Stomach smooth muscle (tissue), 2 donors: Measurements from ENCODE around the gene LNPEP.
A peak's percentile ranks its signal among the peaks of the same experiment; 100 is the strongest.
"Not testable (repeated sequence)": the region's sequence is repeated elsewhere in the genome, so short reads cannot be mapped to it uniquely, and the experiment has no call there.

Experiments
- H3K27ac ChIP-seq: one replicate; pipeline ENCODE4 v1.7.0; 2013; ENCODE audit warnings: mild to moderate bottlenecking, low read length, inconsistent platforms
- H3K27me3 ChIP-seq, 2 donors: one replicate each; pipeline ENCODE4 v1.7.0; 2013; ENCODE audit warnings: low read length in 2 of 2; ENCODE audit not compliant: insufficient read depth in 2 of 2, control insufficient read depth in 1 of 2
- H3K36me3 ChIP-seq, 2 donors: one replicate each; pipeline ENCODE4 v1.7.0; 2013; ENCODE audit warnings: low read length in 2 of 2; ENCODE audit not compliant: control insufficient read depth in 2 of 2, insufficient read depth in 2 of 2
- H3K4me1 ChIP-seq: one replicate; pipeline ENCODE4 v1.7.0; 2013; ENCODE audit warnings: low read length; ENCODE audit not compliant: control insufficient read depth, insufficient read depth
- H3K4me3 ChIP-seq, 2 donors: one replicate each; pipeline ENCODE4 v1.7.0; 2013; ENCODE audit warnings: low read length in 2 of 2
- H3K9ac ChIP-seq, 2 donors: one replicate each; pipeline ENCODE4 v1.7.0; 2013; ENCODE audit warnings: low read length in 2 of 2, mild to moderate bottlenecking in 1 of 2
- H3K9me3 ChIP-seq, 2 donors: one replicate each; pipeline ENCODE4 v1.7.0; 2013; ENCODE audit warnings: low read length in 2 of 2; ENCODE audit not compliant: control insufficient read depth in 2 of 2
- donor health status: healthy.
- donor health status: Pancreatic carcinoma.

The LNPEP gene

DNA sequence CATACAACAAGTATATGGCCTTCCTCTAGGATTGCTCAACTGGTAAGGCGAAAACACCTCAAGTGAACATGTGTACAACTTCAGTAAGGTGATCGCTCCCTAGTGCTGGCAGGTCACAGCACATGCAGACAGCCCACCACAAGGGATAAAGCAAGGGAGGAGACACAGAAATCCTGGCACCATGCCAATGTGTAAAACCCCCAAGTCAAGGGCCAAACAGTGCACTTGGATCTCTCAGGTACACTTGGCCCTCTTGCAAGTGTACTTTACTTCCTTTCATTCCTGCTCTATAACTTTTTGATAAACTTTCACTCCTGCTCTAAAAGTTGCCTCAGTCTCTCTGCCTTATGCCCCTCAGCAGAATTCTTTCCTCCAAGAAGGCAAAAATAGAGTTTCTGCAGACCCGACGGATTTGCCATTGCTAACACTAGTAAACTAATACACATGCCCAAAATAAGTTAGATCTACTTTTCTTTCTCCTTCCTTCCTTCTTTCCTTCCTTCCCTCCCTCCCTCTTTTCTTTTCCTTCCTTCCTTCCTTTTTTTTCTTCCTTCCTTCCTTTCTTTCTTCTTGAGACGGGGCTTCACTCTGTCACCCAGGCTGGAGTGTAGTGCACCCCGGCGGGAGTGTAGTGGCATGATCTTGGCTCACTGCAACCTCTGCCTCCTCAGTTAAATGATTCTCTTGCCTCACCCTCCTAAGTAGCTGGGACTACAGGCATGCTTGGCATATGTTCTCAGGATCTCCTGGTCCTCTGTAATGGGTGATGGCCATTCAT is 6.8 kb upstream of the LNPEP start:
- no peaks in the 10 kb centered on the region for H3K9me3 ChIP-seq
- H3K9ac ChIP-seq, result no peak overlapping the region
- no peaks in the 10 kb centered on the region for H3K27me3 ChIP-seq
- no peak overlapping the region for H3K4me3 ChIP-seq
- H3K4me1 ChIP-seq, result peaks cover 14% of the 10 kb centered on the region
- no peaks in the 10 kb centered on the region for H3K36me3 ChIP-seq
- no peak overlapping the region for H3K27ac ChIP-seq

DNA sequence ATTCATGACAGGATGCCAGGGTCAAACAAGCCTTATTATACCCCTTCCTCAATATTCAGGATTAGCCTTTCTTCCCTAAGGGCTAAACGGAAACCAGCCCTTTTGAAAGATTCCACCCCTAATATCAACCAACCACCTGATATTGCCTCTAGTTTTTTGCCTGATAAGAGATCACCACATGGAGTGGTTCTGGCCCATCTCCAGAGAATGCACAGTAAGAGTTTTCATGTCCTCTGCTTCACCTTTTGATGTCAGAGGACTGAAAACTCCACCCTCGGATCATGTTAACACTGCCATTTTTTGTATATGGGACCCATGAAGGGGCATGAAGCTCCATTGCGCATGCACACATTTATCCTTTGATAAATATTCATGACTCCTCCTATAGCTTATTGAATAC is 5.8 kb upstream of the LNPEP start:
- Histone ChIP-seq H3K4me1 (peaks cover 8% of the 10 kb centered on the region), H3K27ac (no peak overlapping the region), H3K4me3 (no peak overlapping the region), H3K9me3 (no peaks in the 10 kb centered on the region), H3K9ac (no peak overlapping the region), H3K27me3 (no peaks in the 10 kb centered on the region), H3K36me3 (no peaks in the 10 kb centered on the region)

DNA sequence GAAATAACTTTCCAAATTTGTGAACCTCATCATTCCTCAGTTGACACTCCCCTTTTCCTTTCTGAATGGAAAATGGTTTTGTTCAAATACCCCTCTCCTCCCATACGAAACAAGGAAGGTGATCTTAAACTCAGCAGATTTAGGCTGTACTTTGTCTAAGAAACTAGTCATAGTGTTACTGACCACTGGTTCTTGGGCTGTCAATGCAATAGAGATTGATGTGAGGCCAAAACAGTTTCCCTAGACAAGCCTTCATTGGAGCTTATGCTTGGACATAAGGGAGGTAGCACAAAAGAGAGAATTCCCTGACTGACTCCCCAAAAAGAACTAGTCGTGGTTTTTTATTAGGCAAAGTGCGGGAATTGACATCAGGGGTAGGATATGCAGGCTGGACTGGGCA is 5.3 kb upstream of the LNPEP start:
- Histone ChIP-seq H3K27ac (no peak overlapping the region), H3K9me3 (no peaks in the 10 kb centered on the region), H3K4me1 (peaks cover 8% of the 10 kb centered on the region), H3K36me3 (no peaks in the 10 kb centered on the region), H3K4me3 (no peak overlapping the region), H3K9ac (no peak overlapping the region), H3K27me3 (no peaks in the 10 kb centered on the region)

DNA sequence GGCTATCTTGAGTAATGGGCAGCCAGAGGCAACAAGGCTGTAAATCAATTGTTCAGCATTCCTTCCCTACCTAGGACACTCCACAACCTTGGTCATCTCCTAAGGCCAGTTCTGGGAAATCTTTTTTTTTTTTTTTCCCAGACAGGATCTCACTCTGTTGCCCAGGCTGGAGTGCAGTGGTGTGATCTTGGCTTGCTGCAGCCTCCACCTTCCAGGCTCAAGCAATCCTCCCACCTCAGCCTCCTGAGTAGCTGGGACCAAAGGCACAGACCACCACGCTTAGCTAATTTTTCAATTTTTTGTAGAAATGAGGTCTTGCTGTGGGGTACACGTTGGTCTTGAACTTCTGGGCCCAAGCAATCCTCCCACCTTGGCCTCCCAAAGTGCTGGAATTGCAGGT is 4.8 kb upstream of the LNPEP start:
- H3K4me1 ChIP-seq, H3K9me3 ChIP-seq, H3K4me3 ChIP-seq, H3K9ac ChIP-seq, H3K27me3 ChIP-seq, H3K36me3 ChIP-seq, H3K27ac ChIP-seq: not testable (repeated sequence)

DNA sequence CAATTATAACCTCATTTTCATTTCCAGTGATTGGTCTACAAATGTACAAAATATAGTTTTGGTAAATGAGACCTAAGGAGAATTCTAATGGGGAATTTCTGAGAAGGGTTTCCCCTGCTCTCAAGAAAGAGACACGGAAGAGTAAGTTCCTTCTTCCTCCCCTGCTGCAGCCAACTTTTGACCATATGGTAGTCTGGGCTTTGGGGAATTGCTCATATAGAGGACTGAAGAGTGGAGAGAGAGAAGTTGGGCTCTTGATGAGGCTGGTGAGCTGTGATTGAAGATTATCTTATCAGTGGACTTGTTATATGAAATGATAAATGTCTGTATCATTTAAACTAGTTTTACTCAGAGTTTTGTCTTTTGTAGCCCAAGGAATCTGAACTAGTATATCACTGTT is 4.3 kb upstream of the LNPEP start:
- peaks cover 8% of the 10 kb centered on the region for H3K4me1 ChIP-seq
- H3K36me3 ChIP-seq, result no peaks in the 10 kb centered on the region
- no peak overlapping the region for H3K9ac ChIP-seq
- H3K4me3 ChIP-seq, result no peak overlapping the region
- no peak overlapping the region for H3K27ac ChIP-seq
- no peaks in the 10 kb centered on the region for H3K27me3 ChIP-seq
- no peaks in the 10 kb centered on the region for H3K9me3 ChIP-seq

DNA sequence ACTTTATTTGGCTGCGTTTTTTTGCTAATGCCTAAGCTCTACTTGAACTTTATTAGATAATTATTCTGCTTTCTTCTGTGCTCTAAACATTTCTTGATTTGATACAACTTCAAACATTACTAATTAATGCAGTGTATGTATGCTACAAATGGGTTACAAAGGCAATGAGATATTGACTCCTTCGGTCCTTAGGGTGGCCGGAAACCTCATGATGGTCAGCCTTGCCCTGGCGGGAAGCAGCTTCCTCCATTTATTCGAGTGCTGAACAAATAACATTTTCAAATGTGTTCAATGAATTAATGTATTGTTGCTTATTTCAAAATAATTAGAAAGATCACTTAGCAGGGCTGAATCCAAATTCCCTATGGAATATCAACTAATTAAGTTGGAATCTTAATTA is 3.9 kb upstream of the LNPEP start:
- Histone ChIP-seq H3K27me3 (no peaks in the 10 kb centered on the region), H3K9me3 (no peaks in the 10 kb centered on the region), H3K9ac (no peak overlapping the region), H3K4me1 (peaks cover 8% of the 10 kb centered on the region), H3K27ac (no peak overlapping the region), H3K4me3 (no peak overlapping the region), H3K36me3 (no peaks in the 10 kb centered on the region)

DNA sequence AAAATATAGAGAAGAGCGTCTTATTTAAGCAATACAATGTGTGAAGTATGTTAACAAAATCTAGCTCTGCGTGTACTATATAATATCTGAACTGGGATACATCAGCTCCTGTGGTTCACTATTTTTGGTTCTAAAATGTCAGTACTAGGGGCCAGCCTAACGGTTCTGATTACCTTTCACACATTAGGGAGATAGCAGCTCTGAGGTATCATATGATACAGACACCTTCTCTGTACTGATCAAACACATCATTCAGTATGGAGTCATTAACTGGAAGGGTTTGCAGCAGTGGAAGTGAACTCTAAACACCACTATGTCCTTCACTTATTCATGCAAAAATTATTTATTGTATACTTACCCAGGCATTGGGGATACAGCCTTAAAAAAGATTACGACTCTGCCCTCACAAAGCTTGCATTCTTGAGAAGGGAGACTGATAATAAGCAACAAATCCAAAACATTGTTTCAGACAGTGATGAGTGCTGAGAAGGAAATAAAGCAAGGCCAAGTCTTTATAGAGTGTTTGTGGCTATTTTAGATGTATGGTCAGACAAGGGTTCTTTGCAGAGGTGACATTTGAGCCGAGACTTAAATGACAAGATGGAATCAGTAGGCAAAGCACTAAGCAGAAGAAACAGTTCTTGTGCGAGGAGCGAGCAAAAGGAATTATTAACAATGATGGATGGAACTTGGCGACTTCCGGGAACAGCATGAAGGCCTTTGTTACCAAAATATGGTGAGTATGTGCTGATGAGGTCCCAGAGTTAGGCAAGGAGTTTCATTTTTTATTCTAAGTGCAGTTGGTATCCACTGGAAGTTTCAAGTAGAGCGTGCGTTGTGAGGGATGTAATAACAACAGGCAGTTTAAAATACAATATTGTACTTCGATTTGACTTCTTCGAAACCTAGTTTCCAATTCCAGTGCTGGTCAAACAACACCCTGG is 1.8 kb upstream of the LNPEP start:
- peak overlapping the region; percentile 90 to 96 for H3K9ac ChIP-seq
- H3K27ac ChIP-seq, result peak overlapping the region; percentile 91
- H3K9me3 ChIP-seq, result no peaks in the 10 kb centered on the region
- no peaks in the 10 kb centered on the region for H3K27me3 ChIP-seq
- H3K4me3 ChIP-seq, result peak overlapping the region; percentile 87 to 95
- no peaks in the 10 kb centered on the region for H3K36me3 ChIP-seq
- peaks cover 18% of the 10 kb centered on the region for H3K4me1 ChIP-seq

DNA sequence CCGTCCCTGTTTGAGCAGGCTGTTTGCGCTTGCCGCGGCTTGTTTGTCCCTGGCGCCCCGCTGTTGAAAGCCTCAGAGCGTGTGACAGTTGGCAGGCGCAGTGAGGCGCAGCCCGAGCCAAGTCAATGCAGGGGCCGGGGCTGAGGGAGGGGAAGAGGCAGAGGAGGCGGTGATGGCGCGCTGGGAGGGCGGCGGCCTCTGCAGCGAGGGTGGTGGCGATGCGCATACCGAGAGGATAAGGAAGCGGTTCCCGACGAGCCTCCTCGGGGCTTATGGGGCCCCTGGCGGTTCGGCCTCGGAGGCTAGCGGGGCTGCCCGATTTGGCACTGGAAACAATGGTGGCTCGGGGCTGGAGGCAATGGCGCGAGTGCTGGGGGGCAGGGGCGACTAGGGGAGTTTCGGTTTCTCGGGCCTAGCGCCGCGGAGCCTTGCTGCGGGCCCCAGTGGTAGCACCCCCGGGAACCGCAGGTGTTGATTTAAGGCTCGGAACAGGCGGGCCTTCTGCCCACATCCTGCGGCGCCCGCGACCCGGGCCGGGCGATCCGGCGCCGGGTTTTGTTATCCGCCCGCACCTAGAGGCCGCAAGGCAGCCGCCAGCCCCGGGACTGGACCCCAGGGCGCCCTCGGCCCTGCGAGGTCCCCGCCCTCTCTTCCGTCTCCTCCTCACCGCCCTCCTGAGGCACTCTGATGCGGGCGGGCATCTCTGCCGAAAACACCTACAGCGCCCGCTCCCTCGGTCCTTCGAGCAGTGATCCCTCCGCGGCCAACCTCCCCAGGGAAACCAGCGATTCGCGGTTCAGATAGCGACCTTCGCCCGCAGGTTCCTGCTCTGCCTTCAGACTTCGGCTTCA is 947 bp upstream of the LNPEP start:
- no peaks in the 10 kb centered on the region for H3K36me3 ChIP-seq
- H3K9ac ChIP-seq, result peak overlapping the region; percentile 91 to 96
- peak overlapping the region; percentile 95 to 97 for H3K4me3 ChIP-seq
- peaks cover 18% of the 10 kb centered on the region for H3K4me1 ChIP-seq
- peak overlapping the region; percentile 91 for H3K27ac ChIP-seq
- no peaks in the 10 kb centered on the region for H3K9me3 ChIP-seq
- H3K27me3 ChIP-seq, result no peaks in the 10 kb centered on the region

DNA sequence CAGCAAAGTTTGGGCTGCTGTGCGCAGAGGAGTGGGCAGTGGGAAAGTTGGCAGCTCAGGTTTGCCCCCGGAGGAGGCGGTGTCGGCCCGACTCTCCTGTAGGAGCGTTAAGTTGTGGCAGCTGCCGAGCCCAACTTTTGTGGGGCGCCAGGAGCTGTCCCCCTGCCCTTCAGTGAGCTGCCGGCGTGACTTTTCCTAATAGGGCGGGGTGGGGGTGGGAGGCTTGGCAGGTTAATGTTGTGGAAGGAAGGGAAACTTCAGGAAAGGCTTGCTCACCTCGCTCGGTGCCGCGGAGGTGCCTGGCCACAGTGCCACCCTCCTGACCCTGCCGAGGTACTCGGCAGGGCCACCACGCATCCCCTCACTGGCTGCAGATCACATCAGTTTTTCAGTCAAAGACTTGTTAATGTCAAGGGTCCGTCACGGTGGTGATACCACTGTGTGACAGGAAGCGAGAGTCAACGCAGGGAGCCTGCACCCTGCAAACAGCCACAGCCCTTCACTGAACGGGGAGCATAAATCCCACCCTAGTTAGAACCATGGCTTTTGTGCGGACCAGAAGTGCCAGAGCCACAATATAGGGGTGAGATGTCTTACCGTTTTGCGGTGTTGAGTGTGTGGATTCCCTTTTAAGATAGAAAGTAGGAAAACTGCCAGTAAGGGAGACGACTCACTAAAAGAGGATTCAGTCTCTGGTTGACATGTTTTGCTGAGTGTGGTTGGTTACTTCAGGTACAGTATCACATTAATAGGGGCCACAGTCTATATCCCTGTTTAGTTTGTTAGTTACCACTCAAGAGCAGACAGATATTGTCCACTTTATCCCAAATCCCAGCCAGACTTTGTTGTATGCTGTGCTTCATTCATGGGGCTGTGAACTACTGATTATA is 796 bp downstream of the LNPEP start:
- Histone ChIP-seq H3K36me3 (no peaks in the 10 kb centered on the region), H3K27ac (peak overlapping the region; percentile 91), H3K9me3 (no peaks in the 10 kb centered on the region), H3K9ac (peak overlapping the region; percentile 83 to 96), H3K4me1 (peaks cover 18% of the 10 kb centered on the region), H3K27me3 (no peaks in the 10 kb centered on the region), H3K4me3 (peak overlapping the region; percentile 95 to 97)

DNA sequence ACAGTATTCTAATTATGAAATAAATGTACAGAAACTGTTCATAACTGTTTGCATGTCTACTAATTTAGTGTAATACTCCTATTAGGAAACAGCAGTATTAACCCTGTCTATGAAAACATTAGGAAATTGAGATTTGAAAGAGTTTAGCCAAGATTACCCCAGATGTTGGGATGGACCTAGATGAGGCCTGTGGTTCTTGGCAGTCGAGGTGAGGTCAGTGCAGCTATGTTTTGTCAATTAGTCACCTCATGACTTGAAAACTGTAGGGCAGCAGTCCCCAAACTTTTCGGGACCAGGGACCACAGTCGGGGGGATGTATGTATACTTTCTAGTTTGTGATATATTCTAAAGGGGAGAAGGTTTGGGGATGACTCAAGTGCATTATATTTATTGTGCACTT is 4.7 kb downstream of the LNPEP start:
- Histone ChIP-seq H3K4me1 (peaks cover 11% of the 10 kb centered on the region), H3K27me3 (no peaks in the 10 kb centered on the region), H3K9ac (no peak overlapping the region), H3K27ac (no peak overlapping the region), H3K36me3 (no peaks in the 10 kb centered on the region), H3K4me3 (no peak overlapping the region), H3K9me3 (no peaks in the 10 kb centered on the region)
